ENCODE measurements around the gene TH.

The TH gene

DNA sequence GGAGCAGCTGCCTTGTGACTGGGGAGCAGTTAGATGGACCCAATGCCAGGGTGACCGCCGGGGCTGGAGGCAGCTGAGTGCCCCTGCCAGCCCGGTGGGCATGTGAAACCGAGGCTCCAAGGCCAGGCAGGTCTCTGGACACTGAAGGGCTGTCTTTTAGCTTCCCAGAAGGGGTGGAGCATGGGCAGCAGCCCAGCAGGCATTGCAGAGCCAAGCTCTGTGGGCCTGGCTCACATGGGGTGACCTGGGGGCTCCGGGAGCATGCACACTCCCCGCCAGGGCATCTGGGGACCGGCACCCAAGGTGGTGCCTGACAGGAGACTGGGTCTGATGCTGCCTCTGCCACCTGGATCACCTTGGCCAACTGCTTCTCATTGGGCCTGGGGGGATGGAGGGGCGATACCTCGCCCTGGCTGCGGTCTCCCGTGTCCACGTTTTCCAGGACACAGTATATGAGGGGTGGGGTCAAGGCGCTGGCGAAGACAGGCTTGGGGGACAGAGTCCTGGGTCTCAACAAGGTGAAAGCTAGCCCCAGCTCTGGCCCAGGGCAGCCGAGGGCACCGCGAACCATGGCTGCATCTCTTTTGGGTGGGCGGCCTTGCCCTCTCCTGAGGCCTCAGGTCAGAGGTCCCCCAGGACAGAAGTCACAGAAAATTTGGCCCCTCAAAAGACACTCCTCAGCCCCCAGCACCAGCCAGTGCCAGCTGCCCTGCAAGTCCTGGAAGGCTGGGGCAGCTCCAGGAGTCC lies 14.1 kb downstream of the TH start:
- DNase-seq, result no peak

DNA sequence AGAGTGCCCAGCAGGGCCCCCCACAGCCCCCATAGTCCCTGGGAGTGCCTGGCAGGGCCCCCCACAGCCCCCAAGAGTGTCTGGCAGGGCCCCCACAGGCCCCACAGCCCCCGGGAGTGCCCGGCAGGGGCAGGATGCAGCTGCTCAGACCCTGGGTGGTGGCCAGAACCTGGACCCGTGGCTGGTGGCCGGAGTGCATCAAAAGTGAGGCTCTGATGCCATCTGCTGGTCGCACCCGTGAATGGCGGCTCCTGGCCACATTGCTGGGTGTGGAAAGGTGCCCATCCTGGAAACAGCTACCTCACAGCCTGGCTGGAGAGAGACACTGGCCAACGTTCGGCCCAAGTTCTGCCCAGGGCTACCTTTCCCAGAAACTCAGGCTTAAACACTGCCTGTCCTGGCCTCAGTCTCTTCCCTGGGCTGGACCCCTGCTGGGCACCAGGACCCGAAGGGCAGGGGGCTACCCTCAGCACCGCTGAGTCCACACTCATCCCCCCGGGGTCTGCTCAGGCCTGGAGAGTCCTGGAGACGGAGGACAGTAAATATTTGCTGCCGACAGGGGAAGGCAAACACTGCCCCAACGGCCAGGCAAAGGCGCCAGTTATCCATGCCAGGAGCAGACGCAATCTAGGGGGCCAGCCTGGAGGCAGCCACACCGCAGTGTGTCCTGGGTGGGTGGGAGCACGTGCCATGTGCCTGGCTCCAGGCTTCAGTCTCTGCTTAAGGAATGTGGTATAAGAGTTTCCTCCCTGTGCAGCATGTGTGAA lies 15.0 kb downstream of the TH start:
- peak; percentile 44 for DNase-seq

DNA sequence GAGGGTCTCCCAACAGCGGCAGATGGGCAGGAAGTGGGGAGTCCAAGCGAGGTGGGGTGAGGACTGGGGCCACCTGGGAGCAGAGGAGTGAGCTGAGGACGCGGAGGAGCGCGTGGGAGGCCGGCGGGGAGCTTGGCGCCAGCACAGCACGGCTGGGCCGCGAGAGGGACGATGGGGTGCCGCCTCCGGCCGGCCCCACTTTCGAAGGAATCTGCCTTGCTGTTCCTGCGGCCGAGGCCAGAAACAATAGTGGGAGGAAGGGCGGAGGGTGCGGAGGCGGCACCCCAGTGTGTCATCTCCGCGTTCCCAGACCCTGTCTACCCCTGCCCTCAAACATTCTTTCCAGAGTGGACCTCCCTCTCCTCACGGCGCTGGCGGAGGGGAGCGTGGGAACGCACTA lies 16.1 kb downstream of the TH start:
- no peak for DNase-seq

DNA sequence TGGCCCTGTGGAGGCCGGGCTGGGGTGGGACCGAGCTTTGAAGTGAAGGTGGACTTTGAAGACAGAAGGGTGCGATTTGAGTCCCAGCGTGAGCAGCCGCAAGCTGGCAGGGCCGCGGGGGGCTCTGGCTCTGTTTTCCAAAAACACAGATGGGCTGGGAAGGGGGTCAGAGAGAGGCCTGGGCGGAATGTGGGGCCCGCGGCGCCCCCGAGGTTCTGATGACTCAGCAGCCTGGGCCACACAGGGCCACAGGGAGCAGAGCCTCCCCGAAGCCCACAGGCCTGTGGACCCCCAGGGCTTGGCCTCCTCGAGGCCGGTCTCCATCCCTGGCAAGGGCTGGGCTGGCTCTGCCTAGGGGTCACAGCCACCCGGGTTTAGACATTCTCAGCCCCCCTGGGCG lies 16.7 kb downstream of the TH start:
- no peak for DNase-seq

DNA sequence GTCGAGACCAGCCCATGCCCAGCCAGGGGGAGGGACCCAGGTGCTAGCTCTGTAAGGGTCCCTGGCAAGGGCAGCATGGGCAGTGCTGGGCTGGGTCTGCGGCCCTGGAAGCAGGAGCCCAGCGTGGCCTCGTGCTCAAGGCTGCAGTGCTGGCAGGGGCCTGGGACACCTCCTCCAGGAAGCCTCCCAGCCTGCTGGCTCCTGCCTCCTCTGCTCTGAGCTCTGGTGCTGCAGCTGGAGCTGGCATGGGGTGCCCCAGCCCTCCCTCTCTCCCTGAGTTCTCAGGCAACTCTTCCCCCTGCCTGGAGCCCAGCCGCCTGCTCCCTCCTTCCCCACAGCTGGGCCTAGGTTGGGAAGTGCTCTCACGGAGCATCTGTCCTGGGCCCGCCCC lies 17.4 kb downstream of the TH start:
- DNase-seq, result no peak

DNA sequence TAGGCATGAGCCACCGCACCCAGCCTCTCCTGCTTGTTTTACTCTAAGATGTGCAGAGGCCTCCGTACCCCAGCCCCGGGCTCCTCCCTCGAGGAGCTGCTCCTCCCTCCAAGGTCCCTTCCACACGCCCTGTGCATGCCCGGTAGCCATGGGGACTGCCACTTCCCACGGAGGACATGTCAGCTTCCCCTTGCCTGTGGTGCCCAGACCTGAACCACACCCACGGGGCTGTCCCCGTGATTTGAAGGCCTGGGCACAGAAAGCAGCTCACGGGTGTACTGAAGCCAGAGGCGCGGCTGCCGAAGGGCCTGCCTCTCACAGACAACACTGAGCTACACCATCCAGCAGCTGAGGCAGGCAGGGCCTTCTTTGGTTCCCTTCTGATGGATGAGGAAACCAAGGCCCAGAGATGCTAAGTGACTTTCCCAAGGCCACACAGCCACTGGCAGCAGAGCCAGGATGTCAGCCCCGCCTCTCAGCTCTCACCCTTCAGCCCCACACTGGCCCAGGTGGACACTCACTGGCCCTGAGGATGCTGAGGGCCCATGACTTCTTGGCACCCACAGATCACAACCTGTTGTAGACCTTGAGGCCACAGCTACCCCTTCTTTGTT lies 17.9 kb downstream of the TH start:
- no peak for DNase-seq

DNA sequence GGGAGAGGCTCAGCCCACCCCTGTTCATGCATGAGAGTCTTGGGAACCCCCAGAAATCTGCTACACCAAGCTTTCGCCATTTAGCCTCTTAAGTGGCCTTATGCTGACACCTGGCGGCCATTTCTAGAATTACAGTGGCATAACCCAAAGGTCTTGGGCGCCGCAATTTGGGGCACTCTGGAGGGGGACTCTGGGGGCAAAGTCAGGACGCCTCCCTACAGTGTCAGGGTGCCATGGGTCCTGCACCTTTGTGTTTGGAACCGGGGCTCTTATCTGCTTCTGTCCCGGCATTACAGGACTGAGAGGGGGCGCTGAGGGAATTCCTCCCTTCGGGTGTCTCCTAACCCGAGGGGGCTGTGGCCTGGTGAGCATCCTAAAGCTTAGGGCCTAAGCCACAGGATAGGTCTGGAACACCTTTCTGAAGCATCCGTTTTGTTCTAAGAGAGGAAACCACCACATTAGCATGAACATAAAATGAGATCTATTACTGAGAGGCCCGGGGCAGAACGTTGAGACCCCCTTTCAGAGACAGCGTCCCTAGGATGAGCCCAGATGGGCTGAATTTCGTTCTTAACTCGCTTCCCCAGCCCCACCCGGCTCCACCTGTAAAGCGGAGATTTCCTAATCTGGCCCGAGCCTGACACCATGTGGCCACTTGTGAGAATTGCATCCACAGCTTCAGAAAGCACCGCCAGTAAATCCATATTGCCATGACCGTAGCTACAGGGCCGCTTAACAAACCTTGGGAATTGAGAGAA lies 19.9 kb downstream of the TH start:
- DNase-seq, result peak; percentile 53

DNA sequence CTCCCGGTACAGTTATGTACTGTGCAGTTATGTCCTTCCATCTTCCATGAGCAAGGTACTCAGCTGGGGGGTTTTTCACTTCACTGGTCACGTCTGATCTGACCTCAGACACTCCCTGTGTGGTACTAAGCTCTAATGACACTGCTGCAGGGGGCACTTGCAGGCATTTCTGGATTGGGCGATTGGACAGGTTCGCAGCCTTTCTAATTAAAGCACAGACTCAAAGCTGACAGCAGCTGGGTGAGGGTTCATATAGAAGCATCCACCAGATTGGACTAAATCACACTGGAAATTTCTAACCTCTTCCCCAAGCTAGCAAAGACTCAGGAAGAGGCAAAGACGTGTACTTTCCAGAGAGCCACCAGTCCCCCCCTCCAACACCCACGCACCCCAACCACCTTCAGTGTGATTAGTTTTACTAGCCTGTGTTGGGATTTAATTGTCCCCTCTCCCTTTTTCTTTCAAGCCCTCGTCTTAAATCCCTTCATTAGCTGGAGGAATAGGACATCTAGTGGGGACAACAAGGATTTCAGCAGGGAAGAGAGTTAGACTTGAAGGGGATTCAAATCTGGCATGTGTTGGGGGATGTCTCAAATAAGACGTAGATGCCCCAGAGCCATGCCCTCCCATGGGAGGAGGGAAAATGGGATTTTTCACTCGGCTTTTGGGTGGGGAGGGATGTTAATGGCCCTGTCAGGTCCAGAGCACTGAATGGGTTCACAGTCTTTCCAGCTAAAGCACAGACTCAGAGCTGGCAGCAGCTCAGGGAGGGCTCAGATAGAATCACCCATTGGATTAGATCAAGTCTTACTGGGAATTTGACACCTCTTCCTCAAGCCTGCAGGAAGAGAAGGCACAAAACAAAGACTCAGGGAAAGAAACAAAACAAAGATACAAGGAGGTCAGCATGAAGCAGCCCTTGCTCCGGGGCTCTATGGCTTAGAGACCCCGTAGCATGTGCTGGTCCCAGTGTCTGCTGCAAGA lies 21.5 kb downstream of the TH start:
- no peak for DNase-seq

DNA sequence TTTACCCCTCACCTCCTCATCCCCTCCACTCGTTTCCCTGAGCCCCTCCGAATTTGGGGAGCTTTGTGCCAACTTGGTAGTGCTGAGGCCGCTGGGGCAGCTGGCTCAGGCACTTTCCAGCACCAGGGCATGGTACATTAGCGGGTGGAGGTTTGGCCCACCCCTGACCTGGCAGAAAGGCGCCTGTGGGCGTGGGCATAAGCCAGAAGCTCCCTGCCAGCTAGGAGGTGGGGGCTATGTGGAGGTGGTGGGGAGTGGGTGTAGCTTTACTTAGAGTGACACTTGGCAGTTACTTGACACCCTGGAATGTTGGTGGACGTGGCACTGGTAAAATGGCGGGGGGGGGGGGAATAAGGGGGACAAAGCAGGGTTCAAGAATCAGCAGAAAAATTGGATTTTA lies 22.2 kb downstream of the TH start:
- no peak for DNase-seq

DNA sequence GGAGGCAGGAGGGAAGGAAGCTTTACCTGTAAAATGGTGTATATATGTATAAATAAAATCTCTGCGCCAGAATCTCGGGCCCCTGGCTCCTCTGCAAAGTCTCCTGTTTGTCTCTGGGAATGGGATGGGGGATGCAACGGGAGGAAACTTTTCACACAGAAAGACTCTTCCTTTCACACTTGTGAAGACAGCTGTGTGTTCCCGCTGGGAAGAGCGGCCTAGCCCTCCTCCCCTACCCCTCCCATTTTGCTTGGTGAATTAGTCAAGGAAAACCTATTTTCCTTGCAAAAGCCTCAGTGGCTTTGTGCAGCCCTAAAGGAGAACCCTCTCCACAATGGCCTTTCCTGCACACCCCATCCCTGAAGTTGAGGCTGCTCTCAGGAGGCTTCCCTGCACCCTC lies 23.0 kb downstream of the TH start:
- DNase-seq, result no peak

DNA sequence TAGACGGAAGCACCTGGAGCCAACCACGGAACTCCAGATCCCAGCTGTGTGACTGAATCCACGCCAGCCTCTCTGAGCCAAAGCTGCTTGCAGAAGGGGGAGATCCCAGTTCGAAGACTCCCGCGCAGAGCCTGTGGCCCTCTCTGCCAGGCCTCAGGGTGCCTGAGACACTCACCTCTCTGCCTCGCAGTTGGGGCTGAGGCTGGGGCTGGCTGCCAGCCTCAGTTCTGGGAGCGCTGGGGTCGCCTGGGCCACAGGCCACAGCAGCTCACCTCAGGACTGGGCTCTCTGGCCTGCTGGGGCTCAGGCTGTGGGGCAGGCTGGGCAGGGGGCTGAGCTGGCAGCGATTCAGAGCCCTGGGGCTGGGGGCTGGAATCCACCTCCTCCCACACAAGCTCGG lies 24.2 kb downstream of the TH start:
- DNase-seq, result no peak

DNA sequence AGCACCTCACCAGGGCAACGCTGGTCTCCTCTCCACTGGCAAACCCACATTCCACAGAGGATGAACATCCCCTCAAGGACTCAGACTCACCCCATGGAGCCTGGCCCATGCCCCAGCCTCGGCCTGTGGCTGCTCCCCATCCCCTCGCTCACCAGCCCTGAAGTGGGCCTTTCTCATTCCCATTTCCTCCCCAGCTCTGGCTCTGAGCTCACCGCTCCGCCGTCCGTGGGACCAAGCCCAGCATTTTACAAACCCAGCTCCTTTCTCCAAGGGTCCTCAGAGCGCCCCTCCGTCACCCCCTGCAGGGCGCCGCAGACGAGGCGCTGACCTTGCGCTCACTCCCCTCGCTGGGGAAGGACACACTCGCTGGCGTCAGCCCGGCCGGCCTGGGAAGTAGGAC lies 25.6 kb downstream of the TH start:
- no peak for DNase-seq

DNA sequence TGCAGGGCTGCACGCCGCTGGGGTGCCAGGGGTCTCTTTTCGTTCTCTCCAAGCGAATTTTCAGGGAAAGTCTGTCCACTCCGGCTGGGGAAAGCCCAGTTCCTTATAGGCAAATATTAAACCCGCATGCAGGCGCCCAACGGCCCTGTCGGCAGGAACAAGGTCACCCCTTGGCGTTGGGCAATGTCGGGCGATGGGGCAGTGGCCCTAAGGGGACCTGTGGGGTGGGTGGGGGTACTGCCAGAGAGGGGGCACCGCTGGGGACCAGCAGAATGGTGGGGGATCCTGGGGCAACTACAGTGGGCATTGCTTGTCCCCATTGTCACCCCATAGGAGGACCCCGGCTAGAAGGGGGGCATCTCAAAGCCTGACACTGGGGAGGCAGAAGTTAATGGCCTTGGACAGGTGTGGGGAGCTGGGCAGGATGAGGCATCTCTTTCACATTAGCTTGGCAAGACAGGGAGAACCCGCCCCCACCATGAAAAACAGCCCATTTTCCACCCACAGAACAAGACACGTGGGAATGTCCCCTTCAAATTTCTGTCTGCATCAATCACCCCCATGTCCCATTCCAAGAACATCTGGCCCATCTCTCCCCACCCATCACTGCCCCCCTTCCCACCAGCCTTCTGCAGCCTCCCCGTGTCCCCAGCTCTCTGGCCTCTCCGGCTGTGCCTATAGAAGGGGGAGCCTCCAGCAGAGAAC lies 26.9 kb downstream of the TH start:
- DNase-seq, result no peak

DNA sequence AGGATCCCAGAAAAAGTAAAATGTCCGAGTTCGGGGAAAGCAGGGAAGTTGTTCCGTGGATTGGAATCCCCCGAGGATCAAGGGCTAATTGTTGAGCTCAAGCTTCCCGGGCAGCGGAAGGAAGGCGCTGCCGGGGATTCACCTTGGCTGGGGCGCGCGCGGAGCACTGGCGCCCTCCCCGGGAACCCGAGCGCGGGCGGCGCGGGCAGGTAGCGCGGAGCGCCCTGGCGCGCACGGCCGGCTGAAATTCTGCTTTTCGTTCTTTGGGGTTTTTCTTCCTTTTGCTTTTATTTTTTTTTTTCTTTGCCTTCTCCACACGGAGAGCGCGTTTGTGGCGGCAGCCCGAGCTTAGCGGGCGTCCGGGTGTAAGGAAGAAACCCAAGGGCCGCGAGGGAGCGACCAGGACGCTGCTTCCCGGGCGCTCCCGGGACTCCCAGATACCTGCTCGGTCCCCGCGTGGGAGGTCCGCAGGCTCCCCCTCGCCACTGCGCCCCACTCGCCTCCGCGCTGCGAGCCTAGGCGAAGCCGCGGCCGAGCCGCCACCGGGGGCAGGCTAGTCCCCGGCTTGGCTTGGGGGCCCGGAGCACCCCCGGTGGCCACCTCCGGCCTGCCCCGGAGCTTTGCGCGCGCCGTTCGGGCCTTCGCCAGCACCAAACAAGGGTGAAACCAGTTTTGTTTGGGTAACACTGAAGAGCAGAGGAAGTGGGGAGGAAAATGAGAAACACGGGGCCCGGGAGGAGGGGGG lies 27.6 kb downstream of the TH start:
- DNase-seq, result no peak

DNA sequence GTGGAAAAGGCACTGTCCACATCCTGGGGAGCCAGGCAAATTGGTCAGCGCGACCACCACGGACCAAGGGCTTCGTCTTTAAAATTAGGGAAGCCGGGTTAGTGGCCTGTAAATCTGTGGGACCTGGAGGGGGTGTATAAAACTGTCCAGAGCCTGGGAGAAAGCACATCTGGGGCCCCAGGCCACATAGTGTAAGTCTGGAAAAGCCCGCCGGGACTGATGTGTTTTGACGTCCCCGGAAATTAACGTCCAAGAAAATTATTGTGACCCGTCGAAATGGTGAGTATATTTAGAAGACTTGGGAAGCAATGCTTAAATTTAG lies 28.2 kb downstream of the TH start:
- DNase-seq, result no peak

DNA sequence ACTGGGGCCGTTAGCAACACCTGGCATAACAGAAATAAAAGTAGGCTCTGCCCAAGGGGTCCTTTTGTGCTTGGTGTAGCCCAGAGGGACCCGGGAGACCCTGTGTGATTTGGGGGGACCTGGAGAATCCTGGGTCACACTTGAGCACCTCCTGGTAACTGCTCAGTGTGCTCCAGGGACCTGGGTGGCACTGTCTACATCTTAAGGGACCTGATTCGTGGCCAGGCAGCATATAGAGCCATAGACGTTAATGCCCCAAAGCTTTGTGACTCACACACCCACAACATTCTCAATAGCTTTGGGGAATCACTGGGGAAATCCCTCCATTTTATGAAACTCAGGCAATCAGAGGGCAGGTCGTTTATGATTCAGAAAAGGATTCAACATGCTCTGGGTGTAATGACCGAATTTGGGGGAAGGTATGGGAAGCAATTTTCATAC lies 28.8 kb downstream of the TH start:
- DNase-seq, result peak; percentile 31

DNA sequence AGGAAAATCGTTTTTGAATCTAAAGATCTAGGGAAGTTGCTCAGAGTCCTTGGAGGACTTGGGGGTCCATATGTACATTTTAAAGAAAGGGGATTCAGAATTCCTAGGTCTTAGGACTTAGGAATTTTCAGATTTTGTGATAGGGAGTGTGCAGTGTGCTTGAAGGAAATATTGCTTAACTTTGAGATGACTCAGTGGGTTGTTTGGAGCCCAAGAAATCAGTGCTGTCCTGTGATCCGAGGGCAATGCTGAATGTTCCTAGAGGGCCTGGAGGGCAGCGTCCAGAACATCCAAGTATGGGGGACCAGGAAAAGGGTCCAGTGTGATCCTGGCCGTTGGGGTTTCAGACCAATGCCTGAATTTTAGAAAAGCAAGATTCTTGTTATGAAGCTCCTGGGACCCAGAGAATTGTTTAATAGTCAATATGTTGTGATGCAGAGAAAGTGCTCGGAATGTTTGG lies 29.3 kb downstream of the TH start:
- peak; percentile 42 for DNase-seq

DNA sequence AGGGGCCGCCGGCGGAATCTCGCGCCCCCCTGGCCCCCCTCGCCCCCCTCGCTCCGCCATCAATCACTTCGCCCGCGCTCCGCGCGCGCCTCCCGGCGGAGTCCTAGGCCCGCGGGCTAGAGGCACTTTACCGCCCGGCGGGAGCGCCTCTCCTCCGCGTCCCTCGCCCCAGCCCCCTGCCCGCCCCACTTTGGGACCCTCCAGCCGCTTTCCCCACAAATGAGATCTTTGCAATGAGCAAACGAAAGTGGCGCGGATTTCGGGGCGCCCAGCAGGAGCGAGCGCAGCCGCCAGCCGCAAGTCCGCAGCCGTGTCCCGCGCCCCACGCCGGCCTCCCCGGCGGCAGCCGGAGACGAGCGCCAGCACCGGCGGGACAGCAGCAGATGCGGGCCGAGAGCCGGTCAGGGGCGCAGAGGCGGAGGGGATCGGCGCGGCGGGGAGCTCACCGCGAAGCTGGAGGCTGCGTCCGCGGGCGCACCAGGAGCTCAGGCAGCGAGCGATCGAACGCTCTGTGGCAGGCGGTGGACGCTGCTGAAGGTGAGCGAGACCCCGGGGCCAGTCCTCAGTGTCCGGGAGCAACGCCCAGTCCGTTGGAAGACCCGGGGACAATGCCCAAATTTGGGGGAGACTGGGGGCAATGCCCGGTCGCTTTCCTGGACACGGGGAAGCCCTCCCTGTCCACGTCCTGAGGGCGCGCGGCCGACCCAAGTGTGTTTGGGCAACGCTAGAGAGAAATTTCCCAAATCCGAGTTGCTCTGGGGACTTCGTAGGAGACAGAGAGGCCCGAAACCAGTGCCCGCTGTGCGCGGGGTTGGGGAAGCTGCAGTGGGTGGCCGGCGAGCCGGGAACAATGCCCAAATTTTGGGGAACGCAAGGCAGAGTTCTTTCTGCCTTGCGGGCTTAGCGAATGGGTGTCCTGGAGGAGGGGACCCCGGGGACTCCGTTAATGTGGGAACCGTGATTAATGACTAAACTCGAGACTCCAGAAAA lies 30.9 kb downstream of the TH start:
- no peak for DNase-seq

DNA sequence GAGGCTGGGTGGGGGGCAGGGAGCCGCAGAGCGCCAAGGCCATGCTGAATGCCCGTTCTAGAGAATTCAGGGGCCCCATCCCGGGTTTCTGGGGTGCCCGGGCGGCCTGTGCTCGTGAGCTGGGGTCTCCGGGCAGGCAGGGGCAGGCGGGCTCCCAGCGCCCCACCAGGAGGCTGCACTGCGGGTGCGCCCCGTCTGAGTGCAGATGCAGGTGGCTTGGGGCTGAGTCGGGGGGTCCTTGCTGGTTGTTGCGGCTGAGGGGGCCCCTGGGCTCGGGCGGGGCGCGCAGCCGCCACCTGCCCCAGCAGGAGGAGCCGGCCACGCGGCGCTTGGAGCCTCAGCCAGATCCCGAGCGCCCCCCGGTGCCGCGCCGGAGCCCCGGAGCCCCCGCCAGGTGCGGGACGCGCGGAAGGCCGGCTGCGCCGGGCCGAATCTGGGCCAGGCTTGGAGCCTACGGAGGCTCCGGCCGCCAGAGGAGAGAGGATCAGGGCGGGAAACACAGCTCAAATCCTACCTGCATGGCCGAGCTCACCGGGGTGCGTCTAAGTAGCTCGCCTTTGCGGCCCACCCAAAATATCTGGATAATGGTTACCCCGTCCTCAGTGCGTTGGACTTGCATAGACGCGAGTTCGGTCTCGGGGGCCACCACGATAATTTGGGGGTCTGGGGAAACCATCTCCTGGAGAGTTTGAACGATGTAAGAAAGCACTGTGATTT lies 31.8 kb downstream of the TH start:
- no peak for DNase-seq

Data from NCI-H226 (cell line).